LHCN-M2 (cell line): ENCODE data around the gene FAM193B. TPM values are rescaled to one million over a fixed set of nuclear protein-coding genes. Genes with fewer than 3 reads are reported as not detected.

Experiments
- DNase-seq: peaks from one replicate; pipeline ENCODE4 v3.0.0-alpha.2; 2012; ENCODE audit warnings: low read depth
- total RNA-seq: library from RNA; depleted of rRNA; stranded (reverse); fragments of >200 nt; gene quantifications from 2 replicates; pipeline ENCODE4 v1.2.3, GENCODE V29; 2014; rRNA removed

FAM193B gene
- total RNA-seq, 1 experiment from 2014 or later = 24.5 TPM

DNA sequence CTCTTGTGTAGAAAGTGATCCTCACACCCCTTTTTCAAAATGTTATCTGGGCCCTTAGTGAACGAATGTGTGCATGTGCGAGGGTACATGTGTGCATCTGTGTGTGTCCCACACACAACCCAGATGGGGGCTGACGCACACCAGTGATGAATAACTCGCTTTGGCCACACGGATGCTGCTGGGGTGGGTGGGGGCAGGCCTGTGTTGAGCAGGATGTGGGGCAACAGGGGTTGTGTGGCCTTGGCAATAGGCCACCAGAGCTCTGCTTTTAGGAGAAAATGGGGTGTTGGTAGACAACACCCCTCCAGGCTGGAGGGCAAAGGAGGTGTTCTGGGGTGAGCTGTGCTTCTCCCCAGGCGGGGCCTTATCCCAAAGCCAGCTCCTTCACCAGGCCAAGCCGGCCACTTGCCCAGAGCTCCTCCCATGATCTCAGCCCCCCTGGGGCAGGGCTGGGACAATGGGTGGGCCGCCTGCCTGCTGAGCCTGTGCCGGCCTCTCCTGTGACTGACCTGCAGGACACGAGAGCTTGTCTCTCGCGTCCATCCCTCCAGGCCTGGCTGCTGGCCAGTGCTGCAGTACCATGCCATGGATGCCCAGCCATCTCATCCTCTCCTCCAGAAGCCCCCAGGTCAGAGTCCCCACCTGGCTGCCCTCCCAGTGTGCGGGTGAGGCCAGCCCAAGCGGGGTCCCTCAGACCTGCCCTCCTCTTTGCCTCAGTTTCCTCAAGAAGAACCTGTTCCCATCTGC is 82.6 kb downstream of the FAM193B start:
- no peak for DNase-seq

DNA sequence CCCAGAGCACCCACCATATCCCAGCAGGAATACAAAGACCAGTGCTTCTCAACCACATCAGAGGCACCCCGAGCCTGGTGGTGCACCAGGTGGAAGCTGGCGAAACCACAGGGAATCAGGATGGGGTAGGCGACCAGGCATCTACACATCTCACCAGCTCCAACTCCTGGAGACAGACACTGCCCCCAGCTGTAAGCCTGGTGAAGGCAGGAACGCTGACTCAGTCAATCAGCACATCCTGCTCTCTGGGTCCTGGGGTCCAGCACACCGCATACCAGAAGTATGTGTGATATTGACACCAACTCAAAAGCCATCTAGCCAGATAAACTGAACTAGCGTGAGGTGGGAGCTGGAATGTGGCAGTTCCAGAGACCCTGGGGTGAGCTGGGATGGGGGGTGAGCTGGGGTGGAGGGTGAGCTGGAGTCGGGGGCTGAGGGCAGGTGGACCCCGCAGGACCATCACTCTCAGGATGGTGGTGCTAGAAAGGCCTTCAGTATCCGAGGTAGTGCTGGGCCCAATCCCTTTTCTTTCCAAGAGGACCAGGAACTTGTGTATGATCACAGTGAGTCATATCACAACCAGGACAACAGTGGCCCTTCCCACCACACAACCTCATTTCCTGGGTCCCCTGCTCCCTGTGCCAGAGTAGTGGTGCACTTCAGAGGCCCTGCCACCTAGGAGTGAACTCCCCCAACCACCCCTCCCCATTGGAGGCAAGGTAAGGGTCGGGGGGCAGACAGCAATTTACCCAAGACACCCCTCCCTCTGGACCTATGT is 83.4 kb downstream of the FAM193B start:
- no peak for DNase-seq

Other genes starting within 250 kb of the FAM193B start
- gene MXD3, start 242.7 kb downstream of the FAM193B start, total RNA-seq = 43.1 and 87.9 TPM in 2 replicates
- gene LMAN2, start 202.9 kb downstream of the FAM193B start, total RNA-seq = 258 and 369 TPM in 2 replicates
- gene RGS14, start 196.6 kb downstream of the FAM193B start, total RNA-seq = 0.23 and 0.51 TPM in 2 replicates
- not detected in 2 replicates for gene SLC34A1, start 170.1 kb downstream of the FAM193B start, total RNA-seq
- not detected in 2 replicates for gene PFN3, start 153.9 kb downstream of the FAM193B start, total RNA-seq
- 3.1 and 3.6 TPM in 2 replicates for gene F12, start 145.0 kb downstream of the FAM193B start, total RNA-seq
- 23.8 TPM in 2 replicates for gene GRK6, start 127.9 kb downstream of the FAM193B start, total RNA-seq
- gene PRR7, start 107.7 kb downstream of the FAM193B start, total RNA-seq = 48.0 and 55.4 TPM in 2 replicates
- gene DBN1, start 80.9 kb downstream of the FAM193B start, total RNA-seq = 210 and 233 TPM in 2 replicates
- gene PDLIM7, start 57.0 kb downstream of the FAM193B start, total RNA-seq = 252 and 281 TPM in 2 replicates
- gene DOK3, start 44.7 kb downstream of the FAM193B start, total RNA-seq = 7.0 and 14.8 TPM in 2 replicates
- 153 and 185 TPM in 2 replicates for gene DDX41, start 37.6 kb downstream of the FAM193B start, total RNA-seq
- 119 and 136 TPM in 2 replicates for gene TMED9, start 37.6 kb upstream of the FAM193B start, total RNA-seq
- gene B4GALT7, start 45.6 kb upstream of the FAM193B start, total RNA-seq = 28.8 and 36.2 TPM in 2 replicates
- gene FAM153A, start 228.3 kb upstream of the FAM193B start, total RNA-seq = not detected in 2 replicates